GM23338 (cell line): ENCODE measurements around the gene APOBR. TPM values are rescaled to one million over a fixed set of nuclear protein-coding genes. Genes with fewer than 3 reads are reported as not detected.
A peak's percentile ranks its signal among the peaks of the same experiment; 100 is the strongest.

Experiments
- ATAC-seq: fragments of 200-7000 bp; cut with Tn5 transposase; 3 replicates; pipeline ENCODE4 v1.9.1; 2020
- DNase-seq: peaks from one replicate; pipeline ENCODE4 v3.0.0-alpha.2; 2015; ENCODE audit warnings: low spot score
- H2AFZ ChIP-seq: fragments of 200-600 bp; sonication (generic); 2 replicates; pipeline ENCODE4 v1.8.0; 2016; ENCODE audit warnings: antibody characterized with exemption, mild to moderate bottlenecking, moderate library complexity
- H3F3A ChIP-seq: fragments of 200-600 bp; sonication (generic); replicated peaks from 2 replicates; pipeline ENCODE4 v1.8.0; 2017; ENCODE audit warnings: antibody characterized with exemption, mixed run types, low read depth
- H3K27ac ChIP-seq: fragments of 200-600 bp; sonication (generic); 2 replicates; pipeline ENCODE4 v1.6.1; 2016; ENCODE audit warnings: low read depth
- H3K27me3 ChIP-seq: fragments of 200-600 bp; sonication (generic); 2 replicates; pipeline ENCODE4 v1.8.0; 2016; ENCODE audit warnings: mild to moderate bottlenecking, mixed run types, moderate library complexity; ENCODE audit not compliant: insufficient read depth
- H3K36me3 ChIP-seq: fragments of 200-600 bp; sonication (generic); 2 replicates; pipeline ENCODE4 v1.8.0; 2016; ENCODE audit warnings: mild to moderate bottlenecking; ENCODE audit not compliant: insufficient read depth
- H3K4me1 ChIP-seq: fragments of 200-600 bp; sonication (generic); 2 replicates; pipeline ENCODE4 v1.8.0; 2016; ENCODE audit warnings: mild to moderate bottlenecking, moderate library complexity; ENCODE audit not compliant: insufficient read depth
- H3K4me2 ChIP-seq: fragments of 200-600 bp; sonication (generic); 2 replicates; pipeline ENCODE4 v1.7.1; 2017; ENCODE audit warnings: mixed run types
- H3K4me3 ChIP-seq: fragments of 200-600 bp; sonication (generic); 2 replicates; pipeline ENCODE4 v1.6.1; 2016; ENCODE audit warnings: mixed run types
- H3K79me2 ChIP-seq: fragments of 200-600 bp; sonication (generic); replicated peaks from 2 replicates; pipeline ENCODE4 v1.8.0; 2017; ENCODE audit warnings: mild to moderate bottlenecking; ENCODE audit not compliant: insufficient read depth
- H3K9me2 ChIP-seq: fragments of 200-600 bp; sonication (generic); 2 replicates; pipeline ENCODE4 v1.8.0; 2017; ENCODE audit not compliant: insufficient read depth
- H4K20me1 ChIP-seq: fragments of 200-600 bp; sonication (generic); replicated peaks from 2 replicates; pipeline ENCODE4 v1.8.0; 2017; ENCODE audit warnings: mild to moderate bottlenecking; ENCODE audit not compliant: insufficient read depth
- H3K27ac Mint-ChIP-seq: 2 replicates; pipeline ENCODE4 v1.8.0; 2020; ENCODE audit warnings: inconsistent platforms, mild to moderate bottlenecking, moderate library complexity, mixed read lengths
- H3K27me3 Mint-ChIP-seq: 3 replicates; pipeline ENCODE4 v1.8.0; 2022; ENCODE audit warnings: low read depth, mild to moderate bottlenecking, moderate library complexity, mixed read lengths, inconsistent platforms; ENCODE audit not compliant: insufficient read depth, poor library complexity
- H3K36me3 Mint-ChIP-seq: 3 replicates; pipeline ENCODE4 v1.8.0; 2021; ENCODE audit warnings: low read depth, mild to moderate bottlenecking, inconsistent platforms, moderate library complexity, mixed read lengths
- H3K4me1 Mint-ChIP-seq: 3 replicates; pipeline ENCODE4 v1.8.0; 2020; ENCODE audit warnings: mild to moderate bottlenecking, inconsistent platforms, mixed read lengths
- H3K4me3 Mint-ChIP-seq: 3 replicates; pipeline ENCODE4 v1.8.0; 2021; ENCODE audit warnings: moderate library complexity, mild to moderate bottlenecking, inconsistent platforms, mixed read lengths
- H3K9me3 Mint-ChIP-seq: 3 replicates; pipeline ENCODE4 v1.8.0; 2020; ENCODE audit warnings: moderate library complexity, mild to moderate bottlenecking, inconsistent platforms, mixed read lengths
- CTCF ChIP-seq, 2 experiments: fragments of 200-600 bp in 1 of 2; sonication (generic) in 1 of 2; conservative IDR thresholded peaks; 2 replicates each; pipeline versions ENCODE4 v1.5.1 to v1.6.1; 2016 to 2017; ENCODE audit warnings: antibody characterized with exemption in 2 of 2, low read depth in 2 of 2, mild to moderate bottlenecking in 2 of 2, moderate library complexity in 1 of 2
- ETS1 ChIP-seq: IDR thresholded peaks from 2 replicates; pipeline ENCODE4 v1.6.1; 2016; ENCODE audit warnings: antibody characterized with exemption
- NANOG ChIP-seq: IDR thresholded peaks from 2 replicates; pipeline ENCODE4 v1.6.1; 2016; ENCODE audit warnings: antibody characterized with exemption, borderline replicate concordance
- POLR2AphosphoS5 ChIP-seq: IDR thresholded peaks from 2 replicates; pipeline ENCODE4 v1.6.1; 2016; ENCODE audit warnings: antibody characterized with exemption, low read depth
- REST ChIP-seq: IDR thresholded peaks from one replicate; pipeline ENCODE4 v1.6.1; 2018; ENCODE audit warnings: antibody characterized with exemption; ENCODE audit not compliant: unreplicated experiment
- ZNF462 ChIP-seq: fragments of 250-450 bp; sonication (Bioruptor Pico); IDR thresholded peaks from 2 replicates; pipeline ENCODE4 v1.5.0; 2020; ENCODE audit warnings: mild to moderate bottlenecking, moderate library complexity
- polyA plus RNA-seq: library from polyadenylated mRNA; unstranded; fragments of >200 nt; fragmentation: Nextera tagmentation; extraction: Ambion mirVana; gene quantifications from 2 replicates; pipeline ENCODE4 v1.2.1, GENCODE V29; 2016
- total RNA-seq: library from RNA; depleted of rRNA; stranded (reverse); fragments of >200 nt; shearing (Covaris generic); gene quantifications from 2 replicates; pipeline ENCODE4 v1.2.3, GENCODE V29; 2014

APOBR gene
- total and polyA plus RNA-seq, 2 experiments from 2014 or later = 0.07 TPM; not detected in 1

- TF ChIP-seq ZNF462 (CRISPR knock-in tag) (no peak), NANOG (no peak)
Observed at GRCh38 chr16:28529124-28529523, 34.7 kb downstream of the APOBR start (continued).

GRCh38 chr16:28531777-28532744, 37.6 kb downstream of the APOBR start:
- H3K27me3 ChIP-seq = no peaks in the 10 kb centered on the region
- H3F3A ChIP-seq = no peaks in the 10 kb centered on the region
- peak overlapping the region; percentile 96; the same call in 1 of the 2 replicates for H2AFZ ChIP-seq
- ATAC-seq (peak; percentile 100), DNase-seq (peak; percentile 78)
- no peaks in the 10 kb centered on the region for H3K9me2 ChIP-seq
- Mint-ChIP-seq H3K36me3 (no peaks in the 10 kb centered on the region), H3K9me3 (no peaks in the 10 kb centered on the region), H3K4me3 (peak overlapping the region; percentile 5; the same call in 1 of the 3 replicates), H3K27me3 (peaks cover 5% of the 10 kb centered on the region), H3K27ac (0 out of 2 replicates have a peak overlapping the region, but pooled peaks have one; percentile 36), H3K4me1 (peaks cover 4% of the 10 kb centered on the region)
- no peaks in the 10 kb centered on the region for H4K20me1 ChIP-seq
- no peaks in the 10 kb centered on the region for H3K79me2 ChIP-seq
- H3K27ac ChIP-seq = 0 out of 2 replicates have a peak overlapping the region, but pooled peaks have one; percentile 32
- no peaks in the 10 kb centered on the region for H3K36me3 ChIP-seq
- H3K4me1 ChIP-seq = no peaks in the 10 kb centered on the region; the same call in 1 of the 2 replicates
- no peak for TF ChIP-seq POLR2AphosphoS5
- no peak for TF ChIP-seq REST
- no peak for TF ChIP-seq CTCF (conservative IDR thresholded peaks at IDR 0.05; ENCODE audit: low read depth in 2 of 2)
- TF ChIP-seq ETS1 = no peak
- no peak overlapping the region for H3K4me3 ChIP-seq
- peak overlapping the region; percentile 62; the same call in 1 of the 2 replicates for H3K4me2 ChIP-seq
